Stimulated activated CD8-positive, alpha-beta memory T cell treated with anti-CD3 and anti-CD28 coated beads, Interleukin-12 subunit alpha, Interleukin-12 subunit beta, amount 100 ng/mL, for 24 hours (primary cell): ENCODE measurements around the gene NUDT9.
A peak's percentile ranks its signal among the peaks of the same experiment; 100 is the strongest.
"Not testable (repeated sequence)": the region's sequence is repeated elsewhere in the genome, so short reads cannot be mapped to it uniquely, and the experiment has no call there.

Experiments
- DNase-seq: peaks from one replicate; pipeline ENCODE4 v3.0.0-alpha.2; 2020; ENCODE audit errors: extremely low read depth

The NUDT9 gene

GRCh38 chr4:87422104-87423052 lies at the start of gene NUDT9:
Gene NUDT9 (plus strand): TSS chr4:87422573. CDS start chr4:87422906, 333 bp downstream.
- peak; percentile 73 for DNase-seq

DNA sequence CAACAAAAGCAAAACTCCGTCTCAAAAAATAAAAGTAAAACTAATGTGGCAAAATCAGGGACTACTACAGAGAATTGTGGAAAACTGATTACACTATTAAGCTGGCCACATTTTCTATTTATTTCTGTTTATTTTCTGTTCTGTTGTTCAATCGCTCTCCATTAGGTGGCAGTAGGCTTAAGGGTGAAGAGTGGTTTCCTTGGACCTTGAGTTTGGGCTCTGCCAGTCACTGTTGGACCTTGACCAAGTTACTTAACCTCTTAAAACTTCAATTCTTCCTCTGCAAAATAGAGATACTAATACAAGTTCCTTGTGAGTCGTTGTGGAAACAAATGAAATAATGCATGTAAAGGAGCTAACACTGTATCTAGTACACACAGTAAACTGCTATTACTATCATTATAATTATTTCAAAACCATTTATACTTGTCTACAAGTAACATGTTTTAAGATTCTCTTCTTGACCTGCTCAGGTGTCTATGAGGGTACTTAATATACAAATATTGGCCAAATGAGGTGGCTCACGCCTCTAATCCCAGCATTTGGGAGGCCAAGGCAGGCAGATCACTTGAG lies 46.6 kb upstream of the NUDT9 start:
- DNase-seq: no peak

GRCh38 chr4:87377816-87378215 lies 44.6 kb upstream of the NUDT9 start:
- DNase-seq: no peak

DNA sequence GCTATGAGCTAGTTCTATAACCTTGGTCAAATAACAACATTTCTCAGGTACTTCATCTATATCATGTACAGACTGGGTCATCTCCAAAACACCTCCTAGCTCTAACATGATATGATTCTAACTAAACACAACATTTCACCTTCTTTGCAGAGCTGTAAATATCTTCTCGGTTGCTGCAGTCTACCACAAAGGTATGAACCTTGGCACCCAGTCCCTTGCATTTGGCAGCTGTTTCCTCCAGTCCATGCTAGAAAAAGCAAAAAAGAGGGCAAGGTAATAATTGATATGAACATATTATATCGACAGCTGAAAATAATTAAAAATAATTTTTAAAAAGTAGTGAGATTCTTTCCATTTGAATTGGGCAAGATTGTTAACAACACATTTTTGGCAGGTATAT lies 40.3 kb upstream of the NUDT9 start:
- DNase-seq: no peak

GRCh38 chr4:87382931-87383330 lies 39.4 kb upstream of the NUDT9 start:
- DNase-seq: no peak

- DNase-seq: not testable (repeated sequence)
Measured at GRCh38 chr4:87384466-87385132, 37.8 kb upstream of the NUDT9 start.

DNA sequence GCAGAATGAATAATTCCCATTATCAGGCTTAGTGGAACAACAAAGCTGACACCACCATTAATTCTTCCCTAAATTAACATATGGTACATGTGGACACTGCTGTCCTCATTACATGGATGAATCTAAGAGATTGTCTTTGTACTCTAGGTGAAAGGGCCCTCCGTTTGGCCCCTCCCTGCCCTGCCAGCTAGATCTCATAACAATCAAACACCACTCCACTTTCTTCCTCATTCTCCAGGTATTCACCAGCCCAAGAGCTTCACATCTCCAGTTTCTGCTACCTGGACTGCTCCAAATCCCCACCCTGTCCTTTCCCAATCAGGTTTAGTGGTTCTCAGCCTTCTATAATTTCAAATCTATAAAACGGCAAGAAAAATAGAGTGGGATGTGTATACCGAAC lies 35.1 kb upstream of the NUDT9 start:
- DNase-seq: no peak

- DNase-seq: no peak
Measured at GRCh38 chr4:87388901-87389300, 33.5 kb upstream of the NUDT9 start.

- not testable (repeated sequence) for DNase-seq
Measured at GRCh38 chr4:87390055-87390454, 32.3 kb upstream of the NUDT9 start.

DNA sequence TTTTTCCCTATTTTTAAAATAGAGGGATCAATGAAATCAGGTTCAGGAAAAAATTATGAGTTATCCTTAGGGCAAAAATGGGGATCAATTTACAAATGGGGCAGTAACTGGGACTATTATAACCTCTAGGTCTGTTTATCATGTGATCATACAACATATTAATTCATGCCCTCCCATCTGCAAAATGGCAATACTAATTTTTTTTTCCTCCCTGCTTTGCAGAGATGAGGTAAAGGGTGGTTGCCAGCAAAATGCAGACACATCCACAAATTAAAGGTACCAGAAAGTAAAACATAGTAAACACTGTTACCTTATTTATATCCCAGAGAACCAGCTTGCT lies 31.9 kb upstream of the NUDT9 start:
- no peak for DNase-seq

GRCh38 chr4:87390891-87391575 lies 31.3 kb upstream of the NUDT9 start, which contains the start of gene HSD17B11:
Gene HSD17B11 (minus strand): TSS chr4:87391188. CDS start chr4:87391070, 118 bp downstream.
- peak; percentile 49 for DNase-seq

DNA sequence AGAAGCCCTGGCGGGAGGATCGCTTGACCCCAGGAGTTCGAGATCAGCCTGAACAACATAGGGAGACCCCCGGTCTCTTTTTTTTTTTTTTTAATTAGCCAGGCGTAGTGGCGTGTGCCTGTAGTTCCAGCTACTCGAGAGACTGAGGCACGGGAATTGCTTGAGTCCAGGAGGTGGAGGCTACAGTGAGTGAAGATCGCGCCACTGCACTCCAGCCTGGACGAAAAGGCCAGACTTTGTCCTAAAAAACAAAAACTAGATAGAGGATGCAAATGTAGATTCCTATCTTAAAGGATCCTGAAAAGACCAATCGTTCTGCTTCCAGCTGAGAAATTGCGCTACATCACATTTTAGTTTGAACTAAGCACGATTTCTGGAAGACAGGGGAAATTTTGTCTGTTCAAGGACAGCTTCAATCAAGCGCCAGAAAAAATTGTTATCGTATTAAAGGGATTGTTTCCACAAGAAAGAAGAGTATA lies 30.8 kb upstream of the NUDT9 start:
- DNase-seq: no peak

DNA sequence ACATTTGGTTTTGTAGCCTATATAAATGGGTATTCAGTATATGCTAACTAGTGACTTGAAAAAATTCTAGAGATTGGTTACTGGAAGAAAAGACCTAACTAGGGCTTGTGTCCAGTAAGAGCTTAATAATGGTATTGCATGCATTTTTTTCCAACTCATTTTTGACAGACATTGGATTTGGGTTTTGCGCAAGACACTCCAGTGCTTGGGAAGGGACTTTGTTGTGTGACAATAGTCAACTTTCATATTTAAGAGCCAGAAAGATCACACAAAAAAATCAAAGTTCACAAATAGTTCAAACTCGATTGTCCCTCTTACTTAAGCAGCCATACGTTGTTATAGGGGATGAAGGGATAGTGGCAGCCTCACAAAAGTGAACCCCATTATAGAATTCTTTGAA lies 30.2 kb upstream of the NUDT9 start:
- no peak for DNase-seq

DNA sequence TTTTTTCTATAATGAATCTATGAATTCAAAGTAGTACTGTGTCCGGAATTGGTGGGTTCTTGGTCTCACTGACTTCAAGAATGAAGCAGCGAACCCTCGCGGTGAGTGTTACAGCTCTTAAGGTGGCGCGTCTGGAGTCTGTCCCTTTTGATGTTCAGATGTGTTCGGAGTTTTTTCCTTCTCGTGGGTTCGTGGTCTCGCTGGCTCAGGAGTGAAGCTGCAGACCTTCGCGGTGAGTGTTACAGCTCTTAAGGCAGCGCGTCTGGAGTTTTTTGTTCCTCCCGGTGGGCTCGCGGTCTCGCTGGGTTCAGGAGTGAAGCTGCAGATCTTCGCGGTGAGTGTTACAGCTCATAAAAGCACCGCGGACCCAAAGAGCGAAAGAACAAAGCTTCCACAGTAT lies 27.3 kb upstream of the NUDT9 start:
- not testable (repeated sequence) for DNase-seq

- not testable (repeated sequence) for DNase-seq
Measured at GRCh38 chr4:87395851-87396250, 26.5 kb upstream of the NUDT9 start.

DNA sequence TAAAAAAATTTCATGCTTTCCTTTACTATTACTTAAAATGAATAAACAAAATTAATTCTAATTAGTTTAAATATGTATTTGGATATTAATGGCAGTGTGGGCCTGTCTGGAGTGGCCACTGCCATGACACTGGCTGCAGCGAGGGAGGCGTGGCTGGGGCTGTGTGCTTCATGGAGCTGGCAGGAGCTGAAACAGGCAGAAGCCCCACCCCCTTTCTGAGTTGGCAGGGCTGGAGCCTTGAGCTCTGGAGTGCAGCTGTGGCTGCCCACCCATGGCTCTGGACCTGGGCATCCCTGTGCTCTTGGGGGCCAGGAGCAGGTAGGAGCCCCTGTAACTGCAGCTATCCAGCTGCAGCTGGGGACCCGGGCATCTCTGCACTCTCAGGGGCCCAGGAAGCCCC lies 23.2 kb upstream of the NUDT9 start:
- DNase-seq: no peak

- no peak for DNase-seq
Measured at GRCh38 chr4:87399954-87400353, 22.4 kb upstream of the NUDT9 start.

DNA sequence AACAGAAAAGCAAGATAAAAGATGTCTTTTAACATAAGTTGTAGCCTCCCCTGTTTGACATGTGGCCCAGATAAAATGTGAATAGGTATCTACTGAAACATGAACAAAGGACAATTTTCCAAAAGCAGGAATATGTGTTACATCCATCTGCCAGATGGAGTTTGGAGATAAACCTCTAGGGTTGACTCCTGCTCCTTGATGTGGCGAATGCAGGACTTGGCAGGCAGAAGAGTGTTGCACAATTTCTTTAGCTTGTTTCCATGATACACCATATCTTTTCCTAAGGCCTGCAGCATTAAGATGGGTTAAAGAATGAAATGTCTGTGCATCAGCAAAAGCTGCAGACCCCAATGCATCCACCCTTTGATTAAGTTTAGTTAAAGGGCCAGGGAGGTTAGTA lies 18.6 kb upstream of the NUDT9 start:
- not testable (repeated sequence) for DNase-seq

DNA sequence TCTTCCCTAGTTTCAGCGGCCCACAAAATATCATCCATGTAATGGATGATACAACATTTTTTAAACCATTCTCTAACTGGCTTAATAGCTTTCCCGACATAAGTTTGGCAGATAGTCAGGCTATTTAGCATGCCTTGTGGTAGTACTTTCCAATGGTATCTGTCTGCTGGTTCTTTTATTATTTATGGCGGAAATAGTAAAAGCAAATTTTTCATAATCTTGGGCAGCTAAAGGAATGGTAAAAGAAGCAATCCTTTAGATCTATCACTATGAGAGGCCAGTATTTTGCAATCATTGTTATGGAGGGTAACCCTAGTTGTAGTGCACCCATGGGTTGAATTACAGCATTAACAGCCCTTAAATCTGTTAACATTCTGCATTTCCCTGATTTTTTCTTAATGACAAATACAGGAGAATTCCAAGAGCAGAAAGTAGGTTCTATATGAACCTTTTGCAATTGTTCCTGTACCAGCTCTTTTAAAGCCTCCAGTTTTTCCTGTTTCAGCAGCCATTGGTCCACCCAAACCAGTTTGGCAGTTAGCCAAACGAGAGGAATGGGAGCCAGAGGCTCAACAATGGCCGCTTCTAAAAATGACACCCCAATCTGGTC lies 17.1 kb upstream of the NUDT9 start:
- DNase-seq: no peak

DNA sequence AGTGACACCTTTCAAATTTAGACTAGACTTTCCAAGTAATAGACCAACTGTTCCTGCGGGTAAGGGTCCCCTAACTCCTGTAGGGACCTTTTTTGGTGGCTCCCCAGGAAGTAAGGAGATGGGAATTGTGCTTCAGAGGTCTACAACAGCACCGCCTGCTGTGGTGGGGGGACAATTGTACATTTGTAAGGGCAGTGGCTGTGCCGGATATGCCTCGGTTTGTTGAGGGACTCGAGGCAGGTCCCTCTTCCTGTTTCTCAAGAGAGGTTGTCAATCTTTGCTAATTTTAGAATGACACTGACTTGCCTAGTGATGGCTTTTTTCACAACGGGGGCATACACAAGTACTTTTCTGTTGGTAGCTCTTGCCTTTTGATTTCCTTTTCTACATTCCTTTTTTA lies 15.9 kb upstream of the NUDT9 start:
- no peak for DNase-seq

- DNase-seq: not testable (repeated sequence)
Measured at GRCh38 chr4:87406902-87407301, 15.5 kb upstream of the NUDT9 start.
